Activated effector memory CD4-positive, alpha-beta T cell treated with anti-CD3 and anti-CD28 coated beads, Interleukin-2, amount 50 U/mL, for 16 hours (primary cell): ENCODE measurements around the gene ANKLE1.
A peak's percentile ranks its signal among the peaks of the same experiment; 100 is the strongest.
"Not testable (repeated sequence)": the region's sequence is repeated elsewhere in the genome, so short reads cannot be mapped to it uniquely, and the experiment has no call there.

Experiments used
- DNase-seq: peaks from one replicate; pipeline ENCODE4 v3.0.0-alpha.2; 2020

ANKLE1 gene

DNA sequence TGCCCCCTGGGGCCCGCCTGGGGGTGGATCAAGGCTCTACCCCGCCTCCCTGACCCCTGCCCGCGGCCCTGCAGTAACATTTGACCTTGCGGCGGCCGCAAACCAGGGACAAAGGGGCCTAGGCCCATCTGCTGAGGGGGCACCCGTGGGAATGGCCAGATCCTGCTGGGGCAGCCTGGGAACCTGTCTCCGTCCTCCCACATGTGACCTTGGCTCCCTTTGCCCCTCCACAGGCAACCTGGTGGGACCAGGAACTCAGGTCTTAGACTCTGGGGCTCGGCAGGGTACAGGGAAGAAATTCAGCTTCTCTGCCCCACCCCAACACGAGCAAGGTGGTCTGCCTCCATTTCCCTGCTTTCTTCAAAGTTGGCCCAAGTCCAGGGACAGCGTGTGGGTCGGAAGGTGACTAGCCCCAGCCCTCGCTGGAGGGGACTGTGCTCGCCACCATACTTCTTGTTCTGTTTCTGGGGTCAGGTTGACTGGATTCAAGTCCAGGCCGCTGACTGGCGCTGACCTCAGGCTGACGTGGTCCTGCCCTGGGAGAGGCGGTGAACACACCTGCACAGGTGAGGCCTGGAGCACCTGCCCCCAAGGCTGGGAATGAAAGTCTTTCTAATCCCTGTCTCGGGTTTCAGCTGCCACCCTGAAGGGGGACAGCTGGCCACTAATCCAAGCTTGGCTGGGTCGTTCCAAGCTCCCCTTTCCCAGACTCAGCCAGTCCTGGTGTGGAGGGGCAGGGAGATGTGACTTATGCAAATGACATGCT, 33.5 kb upstream of the ANKLE1 start:
- DNase-seq: no peak

DNA sequence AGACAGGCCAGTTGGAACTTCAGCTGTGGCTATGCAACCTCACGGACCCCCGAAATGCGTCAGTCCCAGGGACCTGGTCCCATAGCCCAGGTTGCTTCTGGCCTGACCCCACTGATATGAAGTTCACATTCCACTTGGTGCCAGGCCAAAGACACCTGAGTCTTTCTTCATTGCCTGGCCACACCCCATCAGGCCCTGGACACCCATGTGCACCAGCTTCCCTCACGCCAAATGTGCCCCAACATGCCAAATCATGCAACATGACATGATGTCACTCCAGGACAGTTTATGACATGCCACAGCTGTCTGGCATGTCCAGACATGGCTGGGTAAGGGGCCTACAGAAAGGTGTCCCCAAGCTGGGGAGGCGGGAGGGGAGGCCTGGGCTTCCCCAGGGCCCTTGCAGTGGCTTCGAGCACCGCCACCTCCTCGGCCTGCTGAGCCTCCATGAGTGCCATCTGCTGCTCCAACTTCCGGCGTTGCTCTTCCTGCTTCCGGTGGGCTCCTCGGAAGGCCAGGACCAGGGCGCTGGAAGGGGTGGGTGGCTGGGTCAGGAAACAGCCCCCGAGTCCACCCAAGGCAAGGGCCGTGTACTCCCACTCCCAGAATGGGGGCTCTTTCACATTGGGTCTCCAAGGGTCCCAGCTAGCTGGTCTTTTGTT, 31.7 kb upstream of the ANKLE1 start:
- no peak for DNase-seq

DNA sequence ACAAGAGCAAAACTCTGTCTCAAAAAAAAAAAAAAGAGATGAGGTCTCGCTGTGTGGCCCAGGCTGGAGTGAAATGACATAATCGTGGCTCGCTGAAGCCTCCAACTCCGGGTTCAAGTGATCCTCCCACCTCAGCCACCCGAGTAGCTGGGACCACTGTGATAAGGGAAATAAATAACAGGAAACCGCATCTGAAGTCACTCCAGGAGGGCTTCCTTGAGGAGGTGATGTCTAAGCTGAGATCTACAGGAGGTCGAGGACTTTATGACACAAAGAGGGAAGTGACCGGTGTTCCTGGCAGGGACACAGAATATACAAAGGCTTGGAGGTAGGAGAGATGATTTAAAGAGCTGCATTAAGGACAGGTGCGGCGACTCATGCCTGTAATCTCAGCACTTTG, 27.1 kb upstream of the ANKLE1 start:
- DNase-seq: no peak

DNA sequence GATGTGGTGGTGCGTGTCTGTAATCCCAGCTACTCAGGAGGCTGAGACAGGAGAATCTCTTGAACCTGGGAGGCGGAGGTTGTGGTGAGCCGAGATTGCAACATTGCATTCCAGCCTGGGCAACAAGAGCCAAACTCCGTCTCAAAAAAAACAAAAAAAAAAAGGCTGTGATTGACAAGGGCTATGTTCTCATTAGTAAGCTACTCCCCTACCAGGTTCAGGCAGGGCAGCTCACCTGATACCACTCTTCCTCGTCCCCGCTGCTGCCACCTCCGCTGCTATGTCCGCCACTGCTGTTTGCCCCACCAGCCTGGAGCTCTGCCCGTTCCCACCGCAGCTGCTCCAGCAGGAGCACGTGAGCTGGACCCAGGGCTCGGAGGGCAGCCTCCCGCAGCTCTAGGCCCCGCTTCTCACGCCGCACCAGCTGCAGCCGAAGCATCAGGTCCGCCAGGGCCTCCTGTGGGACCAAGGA, 26.5 kb upstream of the ANKLE1 start:
- no peak for DNase-seq

DNA sequence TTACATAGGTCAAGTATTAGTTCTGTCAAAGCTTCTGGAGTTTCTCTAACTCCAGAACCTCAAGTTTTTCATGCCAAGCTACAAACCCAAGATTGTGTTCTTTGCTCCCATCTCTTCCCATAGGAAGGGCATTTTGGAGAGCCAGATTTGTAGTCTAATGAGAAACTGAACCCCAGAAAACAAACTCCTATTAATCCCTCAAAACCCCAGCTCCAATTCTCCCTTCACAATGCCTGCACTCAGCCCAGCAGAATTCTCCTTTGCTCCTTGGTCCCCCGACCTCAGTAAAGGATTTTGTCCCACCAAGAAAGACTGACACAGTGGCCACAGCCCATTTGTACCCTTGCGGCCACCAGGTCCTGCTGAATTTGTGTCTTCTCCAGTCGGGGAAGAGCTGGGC, 25.6 kb upstream of the ANKLE1 start:
- DNase-seq: no peak

DNA sequence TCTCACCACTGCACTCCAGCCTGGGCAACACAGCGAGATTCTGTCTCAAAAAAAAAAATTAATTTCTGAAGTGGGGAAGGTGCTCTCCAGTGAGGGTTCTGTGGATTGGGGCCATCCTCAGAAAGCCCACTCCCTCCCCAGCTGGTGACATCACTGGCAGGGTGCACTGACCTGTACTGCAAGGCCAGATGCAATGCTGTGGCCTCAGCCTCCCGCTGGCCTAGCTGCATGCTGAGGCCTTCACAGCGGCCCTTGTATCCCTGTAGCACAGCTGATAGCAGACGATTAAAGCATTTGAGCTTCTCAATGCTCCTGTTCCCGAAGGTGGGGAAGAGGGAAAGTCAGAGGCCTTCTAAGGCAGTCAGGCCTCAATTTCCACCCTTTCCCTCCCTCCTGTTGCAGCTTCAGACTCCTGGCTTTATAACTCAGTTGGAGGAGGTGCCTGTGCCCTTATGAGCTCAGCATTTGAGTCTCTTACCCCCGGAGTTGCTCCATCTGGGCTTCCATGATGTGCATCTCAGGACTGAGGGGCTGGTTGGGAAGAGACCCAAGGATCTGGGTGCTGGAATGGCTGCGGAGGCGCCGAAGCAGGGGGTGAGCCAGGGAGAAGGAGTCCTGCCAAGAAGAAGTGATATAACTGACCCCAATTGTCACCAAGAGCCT, 22.5 kb upstream of the ANKLE1 start:
- DNase-seq: no peak

DNA sequence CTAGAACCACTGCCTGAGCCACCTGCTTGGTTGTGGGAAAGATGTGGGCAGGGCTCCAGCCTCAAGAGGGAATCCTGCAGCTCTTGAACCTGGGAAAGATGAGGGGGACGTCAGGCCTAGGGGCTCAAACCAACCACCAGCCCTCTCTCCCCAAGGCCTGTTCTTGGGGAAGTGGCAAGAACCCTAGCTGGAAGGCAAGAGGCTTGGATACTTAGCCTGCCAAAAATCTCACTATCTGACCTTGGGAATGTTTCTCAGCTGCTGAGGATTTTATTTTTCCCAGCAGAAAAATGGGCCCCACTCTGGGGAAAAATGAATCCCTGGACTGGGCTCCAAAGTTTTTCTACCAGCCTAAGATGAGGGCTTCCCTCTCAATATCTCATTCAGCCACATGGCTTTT, 21.8 kb upstream of the ANKLE1 start:
- no peak for DNase-seq

DNA sequence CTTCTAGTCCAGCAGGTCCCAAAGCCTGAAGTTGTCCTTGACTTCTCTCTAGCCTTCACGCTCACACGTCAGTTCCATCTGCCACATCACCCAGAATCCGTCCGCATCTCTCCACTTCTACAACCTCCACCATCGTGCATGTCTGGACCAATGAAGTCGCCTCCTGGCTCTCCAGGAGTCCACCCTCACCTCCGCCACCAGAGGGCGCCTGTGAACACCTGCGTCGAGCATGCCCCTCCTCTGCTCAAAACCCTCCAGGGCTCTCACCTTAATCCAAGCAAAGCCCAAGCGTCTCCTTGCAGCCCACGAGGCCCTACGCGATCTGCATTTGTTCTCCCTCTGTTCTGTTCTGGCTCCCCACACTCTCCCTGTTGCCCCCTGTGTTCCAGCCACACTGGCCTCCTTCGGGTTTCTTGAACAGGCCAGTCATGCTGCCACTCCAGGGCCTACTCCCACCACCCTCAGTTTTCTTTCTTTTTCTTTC, 20.8 kb upstream of the ANKLE1 start:
- peak; percentile 97 for DNase-seq

DNA sequence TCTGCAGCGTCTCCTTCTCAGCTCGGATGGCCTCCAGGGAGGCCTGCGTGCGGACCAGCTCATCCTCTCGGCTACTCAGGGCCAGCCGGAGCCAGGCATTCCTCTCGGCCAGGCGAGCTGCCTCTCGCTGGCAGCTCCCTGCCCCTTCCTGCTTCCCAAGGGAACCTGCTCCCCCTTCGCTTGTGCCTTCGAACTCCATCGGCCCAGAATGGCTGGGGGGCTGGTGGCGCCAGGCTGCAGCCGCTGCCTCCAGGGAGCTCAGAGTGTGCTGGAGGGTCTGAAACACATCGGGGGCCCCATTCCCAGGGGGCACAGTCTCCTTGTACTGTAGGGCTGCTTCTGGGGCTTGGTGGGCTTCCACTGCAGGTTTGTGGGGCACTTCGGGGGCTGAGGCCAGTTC, 19.1 kb upstream of the ANKLE1 start:
- DNase-seq: no peak

DNA sequence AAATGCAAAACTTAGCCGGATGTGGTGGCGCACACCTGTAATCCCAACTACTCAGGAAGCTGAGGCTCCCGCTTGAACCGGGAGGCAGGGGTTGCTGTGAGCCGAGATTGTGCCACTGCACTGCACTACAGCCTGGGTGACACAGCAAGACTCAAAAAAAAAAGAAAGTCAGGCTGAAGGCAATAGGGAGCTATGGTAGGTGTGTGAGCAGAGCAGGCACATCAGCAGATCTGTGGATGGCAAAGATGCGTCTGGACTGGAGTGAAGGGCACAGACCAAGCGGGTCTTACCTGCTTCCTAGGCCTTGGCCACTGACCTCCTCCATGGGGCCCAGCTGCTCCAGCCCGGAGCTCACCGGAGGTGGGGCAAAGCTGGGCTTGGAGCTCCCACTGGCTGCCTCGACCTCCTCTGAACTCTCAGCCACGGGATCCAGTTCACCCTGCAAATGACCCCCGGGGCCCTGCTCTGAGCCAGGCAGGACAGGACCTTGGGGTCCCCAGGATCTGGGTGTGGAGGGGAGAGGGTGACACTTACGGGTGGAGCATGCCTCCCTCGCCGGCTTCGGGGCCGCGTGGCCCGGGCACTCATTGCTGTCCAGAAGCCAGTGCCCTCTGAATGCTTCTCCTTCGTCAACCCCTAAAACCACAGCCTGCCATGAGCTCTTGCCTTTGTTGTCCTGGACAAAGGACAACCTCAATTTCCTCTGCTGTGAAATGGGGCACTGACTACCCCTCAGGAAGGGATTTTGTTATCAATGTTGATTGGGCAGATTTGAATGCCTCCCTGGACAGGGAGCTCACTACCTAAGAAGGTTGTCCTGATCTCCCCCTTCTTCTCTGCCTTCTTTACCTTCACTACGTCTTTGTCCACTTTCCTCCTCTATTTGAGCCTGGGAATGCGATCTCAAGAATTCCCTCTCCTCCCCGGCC, 17.7 kb upstream of the ANKLE1 start:
- DNase-seq: no peak

DNA sequence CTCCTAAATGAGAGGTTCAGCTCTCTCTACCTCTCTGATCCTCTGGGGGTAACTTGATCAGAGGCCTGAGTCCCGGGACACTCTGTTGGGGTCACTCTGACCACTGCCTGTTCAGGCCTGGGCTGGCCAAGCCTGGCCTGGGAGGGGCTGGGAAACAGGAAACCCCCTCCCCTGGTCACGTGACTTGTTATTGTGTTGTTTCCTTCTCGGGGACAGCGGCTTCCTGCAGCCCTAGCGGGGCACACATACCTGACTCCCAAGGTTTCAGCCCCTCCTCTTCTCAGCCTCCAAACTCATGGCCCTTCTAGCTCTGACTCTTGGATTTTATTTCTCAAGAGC, 17.1 kb upstream of the ANKLE1 start, which contains the start of gene USHBP1:
Gene USHBP1 (minus strand): TSS at position 105 of the 339 bp plus-strand sequence. CDS start 446 bp downstream, outside the sequence.
- no peak for DNase-seq

DNA sequence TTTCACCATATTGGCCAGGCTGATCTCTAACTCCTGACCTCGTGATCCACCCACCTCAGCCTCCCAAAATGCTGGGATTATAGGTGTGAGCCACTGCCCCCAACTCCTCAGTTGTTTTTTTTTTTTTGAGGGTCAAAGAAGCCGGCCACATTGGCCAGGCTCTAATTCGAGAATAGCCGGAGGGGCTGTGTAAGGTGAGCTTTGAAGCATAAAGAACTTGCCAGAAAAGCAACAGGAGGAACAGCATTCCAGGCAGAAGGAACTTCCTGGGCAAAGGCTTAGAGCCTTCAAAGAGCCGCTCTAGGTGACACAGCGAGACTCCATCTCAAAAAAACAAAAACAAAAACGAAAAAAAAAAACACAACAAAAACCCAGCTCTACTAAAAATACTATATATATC, 15.7 kb upstream of the ANKLE1 start:
- no peak for DNase-seq

DNA sequence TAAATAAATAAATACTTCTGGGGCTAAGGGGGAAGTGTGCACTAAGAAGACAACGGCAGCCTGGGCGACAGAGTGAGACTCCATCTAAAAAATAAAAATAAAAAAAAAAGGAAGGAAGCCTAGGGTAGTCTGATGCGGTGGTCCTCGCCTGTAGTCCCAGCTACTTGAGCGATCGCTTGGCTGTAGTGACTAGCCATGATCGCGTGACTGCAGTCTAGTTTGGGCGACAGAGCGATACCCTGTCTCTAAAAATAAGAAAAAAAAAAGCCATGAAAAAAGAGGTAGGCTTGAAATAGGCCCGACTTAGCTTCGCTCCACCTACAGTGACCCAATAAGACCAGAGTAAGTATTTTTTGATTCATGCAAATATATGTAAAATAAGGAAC, 15.1 kb upstream of the ANKLE1 start:
- DNase-seq: no peak

DNA sequence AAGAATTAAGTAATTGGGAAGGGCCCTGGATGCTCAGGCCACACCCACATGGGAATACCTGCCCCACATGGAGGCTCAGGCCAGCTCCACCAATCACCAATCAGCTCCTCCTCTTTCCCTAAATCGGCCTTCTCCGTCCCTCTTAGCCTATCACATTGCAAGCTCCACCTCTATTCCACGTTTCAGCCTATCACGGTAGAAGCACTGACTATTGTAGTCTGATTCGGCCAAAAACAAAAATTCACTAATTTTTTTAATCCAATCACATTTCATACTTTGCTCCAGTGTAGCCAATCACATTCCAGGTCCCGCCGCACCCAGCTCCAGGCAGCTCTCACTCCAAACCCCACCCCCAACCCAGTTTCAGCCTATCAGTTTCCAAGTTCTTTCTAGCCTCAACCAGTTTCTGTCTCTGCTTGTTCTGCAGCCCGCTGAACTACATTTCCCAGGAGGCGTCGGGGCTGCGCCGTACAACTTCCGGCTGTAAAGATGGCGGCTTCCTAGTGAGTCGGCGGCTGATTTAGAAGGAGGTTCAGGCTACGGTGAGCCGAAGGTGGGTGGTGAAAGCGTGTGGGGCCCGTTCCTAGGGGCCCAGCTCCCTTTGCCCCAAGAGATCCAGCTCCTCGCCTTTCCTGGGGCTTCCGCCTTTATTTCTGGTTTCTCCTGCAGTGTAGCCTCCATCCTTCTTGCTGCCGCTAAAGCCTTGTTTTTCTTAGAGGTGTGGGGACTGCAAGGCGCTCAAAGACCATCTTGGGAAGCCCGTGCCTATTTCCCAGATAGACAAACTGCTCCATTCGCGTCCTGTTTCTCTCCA, 14.5 kb upstream of the ANKLE1 start, which contains the start of gene BABAM1:
Gene BABAM1 (plus strand): TSS at position 469 of the 814 bp plus-strand sequence. CDS start 1,364 bp downstream, outside the sequence.
- peak; percentile 97 for DNase-seq

DNA sequence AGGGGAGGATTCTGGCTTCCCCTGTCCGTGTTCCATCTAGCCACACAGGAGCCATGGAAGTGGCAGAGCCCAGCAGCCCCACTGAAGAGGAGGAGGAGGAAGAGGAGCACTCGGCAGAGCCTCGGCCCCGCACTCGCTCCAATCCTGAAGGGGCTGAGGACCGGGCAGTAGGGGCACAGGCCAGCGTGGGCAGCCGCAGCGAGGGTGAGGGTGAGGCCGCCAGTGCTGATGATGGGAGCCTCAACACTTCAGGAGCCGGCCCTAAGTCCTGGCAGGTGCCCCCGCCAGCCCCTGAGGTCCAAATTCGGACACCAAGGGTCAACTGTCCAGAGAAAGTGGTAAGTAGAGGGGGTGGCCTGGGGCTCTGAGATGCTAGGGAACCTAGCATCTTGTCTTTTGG, 12.9 kb upstream of the ANKLE1 start:
- no peak for DNase-seq

DNA sequence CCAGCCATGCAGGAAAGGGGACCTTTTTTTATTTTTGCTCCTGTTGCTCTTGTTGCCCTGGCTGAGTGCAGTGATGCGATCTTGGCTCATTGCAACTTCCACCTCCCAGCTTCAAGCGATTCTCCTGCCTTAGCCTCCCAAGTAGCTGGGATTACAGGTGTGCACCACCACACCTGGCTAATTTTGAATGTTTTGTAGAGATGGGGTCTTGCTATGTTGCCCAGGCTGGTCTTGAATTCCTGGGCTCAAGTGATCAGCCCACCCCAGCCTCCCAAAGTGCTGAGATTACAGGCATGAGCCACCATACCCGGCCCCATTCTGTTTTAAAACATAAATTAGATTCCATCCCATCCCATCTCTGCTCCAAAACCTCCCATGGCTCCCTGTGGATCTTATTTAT, 6.8 kb upstream of the ANKLE1 start:
- not testable (repeated sequence) for DNase-seq

DNA sequence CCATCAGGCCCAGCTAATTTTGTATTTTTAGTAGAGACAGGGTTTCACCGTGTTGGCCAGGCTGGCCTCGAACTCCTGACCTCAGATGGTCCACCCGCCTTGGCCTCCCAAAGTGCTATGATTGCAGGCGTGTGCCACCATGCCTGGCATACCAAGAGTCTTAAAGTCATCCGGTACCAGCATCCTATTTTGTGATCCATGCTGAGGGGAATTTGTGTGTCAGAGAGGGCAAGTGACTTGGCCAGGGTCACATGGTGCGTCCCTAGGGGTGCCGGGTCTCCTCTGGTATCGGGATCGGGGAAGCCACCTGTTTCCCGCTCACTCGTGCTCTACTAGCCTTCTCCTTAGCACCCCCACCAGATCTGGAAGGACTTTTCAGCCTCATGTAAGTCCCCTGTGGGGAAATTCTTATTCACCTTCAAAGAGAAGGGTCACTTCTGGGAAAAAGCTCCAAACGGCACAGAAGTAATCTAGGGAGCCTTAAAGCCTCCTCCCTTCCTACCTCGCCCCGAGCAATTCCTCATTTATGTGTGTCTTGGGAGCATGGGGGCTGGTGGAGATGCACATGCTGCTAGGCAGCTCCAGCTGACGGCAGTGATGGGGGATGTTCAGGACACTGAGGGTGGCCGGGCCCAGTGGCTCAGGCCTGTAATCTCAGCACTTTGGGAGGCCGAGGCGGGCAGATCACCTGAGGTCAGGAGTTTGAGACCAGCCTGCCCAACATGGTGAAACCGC, 6.1 kb upstream of the ANKLE1 start:
- no peak for DNase-seq

DNA sequence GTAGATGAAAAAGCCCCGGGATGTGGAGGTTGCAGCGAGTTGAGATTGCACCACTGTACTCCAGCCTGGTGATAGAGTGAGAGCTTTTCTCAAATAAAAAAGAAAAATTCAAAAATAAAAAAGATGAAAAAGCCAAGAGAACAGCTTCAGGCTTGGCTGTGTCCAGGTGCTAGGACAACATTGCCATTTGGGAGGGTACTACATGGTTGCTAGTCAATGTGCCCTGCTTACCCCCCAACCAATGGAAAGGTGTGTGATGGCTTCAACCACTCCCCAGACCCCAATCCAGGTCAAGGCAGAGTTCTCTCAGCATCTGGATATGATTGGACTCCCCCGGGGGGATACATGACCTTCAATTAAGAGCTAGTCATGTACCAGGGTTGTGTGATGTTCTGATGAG, 2.3 kb upstream of the ANKLE1 start:
- no peak for DNase-seq

DNA sequence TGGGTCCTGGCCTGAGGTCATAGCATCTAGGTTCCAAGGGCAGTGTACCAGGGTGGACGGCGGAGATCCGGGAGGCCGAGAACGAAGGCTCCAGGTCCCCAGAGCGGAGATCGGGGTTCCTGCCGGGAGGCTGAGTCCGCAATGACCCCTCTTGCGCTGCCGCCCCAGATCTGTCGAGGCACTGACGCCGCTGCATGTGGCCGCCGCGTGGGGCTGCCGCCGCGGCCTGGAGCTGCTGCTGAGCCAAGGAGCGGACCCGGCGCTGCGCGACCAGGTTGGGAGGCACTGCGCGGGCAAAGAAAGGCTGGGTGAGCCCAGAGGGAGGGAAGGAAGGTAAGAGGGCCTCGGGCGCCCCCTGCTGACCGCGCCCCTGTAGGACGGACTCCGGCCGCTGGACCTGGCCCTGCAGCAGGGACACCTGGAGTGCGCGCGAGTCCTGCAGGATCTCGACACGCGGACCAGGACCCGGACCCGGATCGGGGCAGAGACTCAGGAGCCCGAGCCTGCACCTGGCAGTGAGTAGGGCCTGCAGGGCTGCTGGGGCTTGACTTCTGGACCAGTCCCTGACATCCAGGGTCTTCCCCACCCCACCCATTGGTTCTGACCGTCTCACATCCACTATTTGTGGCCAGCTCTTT, 906 bp downstream of the ANKLE1 start:
- peak; percentile 93 for DNase-seq

DNA sequence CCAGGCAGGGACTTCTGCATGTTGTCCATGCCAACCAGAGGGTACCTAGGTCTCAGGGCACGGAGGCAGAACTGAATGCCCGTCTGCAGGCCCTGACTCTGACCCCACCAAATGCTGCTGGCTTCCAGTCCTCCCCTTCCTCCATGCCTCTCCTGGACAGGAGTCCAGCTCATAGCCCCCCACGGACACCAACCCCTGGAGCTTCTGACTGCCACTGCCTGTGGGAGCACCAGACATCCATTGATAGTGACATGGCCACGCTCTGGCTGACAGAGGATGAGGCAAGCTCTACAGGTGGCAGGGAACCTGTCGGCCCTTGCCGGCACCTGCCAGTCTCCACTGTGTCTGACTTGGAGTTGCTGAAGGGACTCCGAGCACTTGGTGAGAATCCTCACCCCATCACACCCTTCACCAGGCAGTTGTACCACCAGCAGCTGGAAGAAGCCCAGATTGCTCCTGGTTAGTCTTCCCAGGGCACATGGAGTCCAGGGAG, 1.8 kb downstream of the ANKLE1 start:
- no peak for DNase-seq
